ENCODE data around the gene ITIH4.

Gene ITIH4

DNA sequence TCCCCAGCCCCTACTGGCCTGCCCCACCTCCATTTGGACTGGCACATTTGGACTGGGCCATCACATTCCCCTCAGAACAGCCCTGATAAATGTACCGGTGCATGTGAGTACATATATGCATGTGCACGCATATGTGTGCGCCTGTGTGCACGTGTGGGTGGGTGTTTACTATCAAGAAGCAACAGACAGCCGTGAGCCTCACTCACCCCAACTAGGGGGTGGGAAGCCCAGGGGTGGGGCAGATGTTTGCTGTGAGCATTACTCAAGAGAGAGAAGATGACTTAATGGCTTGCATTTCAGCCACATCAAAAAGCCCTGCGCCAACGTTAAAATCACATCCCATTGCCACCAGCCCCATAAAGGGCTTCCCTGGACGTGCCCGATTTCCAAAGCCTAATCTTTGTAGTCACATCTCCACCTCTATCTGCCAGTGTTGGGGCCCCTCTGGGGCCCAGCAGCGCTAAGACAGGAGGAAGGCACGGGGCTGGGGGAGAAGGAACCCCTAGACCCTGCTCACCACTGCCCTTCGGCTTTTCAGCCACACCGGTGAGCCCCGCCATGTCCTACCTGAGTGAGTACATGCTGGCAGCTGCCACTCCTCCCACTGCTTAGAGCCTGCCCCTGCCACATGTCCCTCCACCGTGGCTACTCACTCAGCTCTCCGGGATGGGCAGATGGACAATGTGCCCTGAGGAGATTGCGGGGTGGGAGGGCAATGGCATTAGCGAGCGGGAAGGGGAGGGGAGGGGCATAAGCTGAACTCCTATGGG lies 25.0 kb downstream of the ITIH4 start:
- no peak for TF ChIP-seq EZH2phosphoT487 (IDR thresholded peaks at IDR 0.05; ENCODE audit: low read depth)
- TF ChIP-seq, protein P1, sequence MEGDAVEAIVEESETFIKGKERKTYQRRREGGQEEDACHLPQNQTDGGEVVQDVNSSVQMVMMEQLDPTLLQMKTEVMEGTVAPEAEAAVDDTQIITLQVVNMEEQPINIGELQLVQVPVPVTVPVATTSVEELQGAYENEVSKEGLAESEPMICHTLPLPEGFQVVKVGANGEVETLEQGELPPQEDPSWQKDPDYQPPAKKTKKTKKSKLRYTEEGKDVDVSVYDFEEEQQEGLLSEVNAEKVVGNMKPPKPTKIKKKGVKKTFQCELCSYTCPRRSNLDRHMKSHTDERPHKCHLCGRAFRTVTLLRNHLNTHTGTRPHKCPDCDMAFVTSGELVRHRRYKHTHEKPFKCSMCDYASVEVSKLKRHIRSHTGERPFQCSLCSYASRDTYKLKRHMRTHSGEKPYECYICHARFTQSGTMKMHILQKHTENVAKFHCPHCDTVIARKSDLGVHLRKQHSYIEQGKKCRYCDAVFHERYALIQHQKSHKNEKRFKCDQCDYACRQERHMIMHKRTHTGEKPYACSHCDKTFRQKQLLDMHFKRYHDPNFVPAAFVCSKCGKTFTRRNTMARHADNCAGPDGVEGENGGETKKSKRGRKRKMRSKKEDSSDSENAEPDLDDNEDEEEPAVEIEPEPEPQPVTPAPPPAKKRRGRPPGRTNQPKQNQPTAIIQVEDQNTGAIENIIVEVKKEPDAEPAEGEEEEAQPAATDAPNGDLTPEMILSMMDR (IDR thresholded peaks at IDR 0.05; ENCODE audit: low read depth, low read length) = no peak
- H2AFZ ChIP-seq (ENCODE audit: low read depth, low read length) = no peak overlapping the region
- H3K36me3 ChIP-seq (replicated peaks; ENCODE audit: low read depth, low read length) = no peaks in the 10 kb centered on the region
- no peaks in the 10 kb centered on the region for H3K27me3 ChIP-seq (ENCODE audit: low read depth, low read length)
- no peak overlapping the region for H3K4me2 ChIP-seq (ENCODE audit: low read length)
- H3K9me3 ChIP-seq (ENCODE audit: insufficient read depth, low read length) = no peaks in the 10 kb centered on the region
- H3K4me1 ChIP-seq (ENCODE audit: low read length) = no peaks in the 10 kb centered on the region
- no peak overlapping the region for H3K9ac ChIP-seq (ENCODE audit: low read length)
- no peak overlapping the region for H3K4me3 ChIP-seq (ENCODE audit: low read length)
- no peaks in the 10 kb centered on the region for H3K79me2 ChIP-seq (ENCODE audit: low read length)
- no peak overlapping the region for H3K27ac ChIP-seq (ENCODE audit: low read length)
- no peaks in the 10 kb centered on the region for H4K20me1 ChIP-seq (ENCODE audit: insufficient read depth, low read length)

DNA sequence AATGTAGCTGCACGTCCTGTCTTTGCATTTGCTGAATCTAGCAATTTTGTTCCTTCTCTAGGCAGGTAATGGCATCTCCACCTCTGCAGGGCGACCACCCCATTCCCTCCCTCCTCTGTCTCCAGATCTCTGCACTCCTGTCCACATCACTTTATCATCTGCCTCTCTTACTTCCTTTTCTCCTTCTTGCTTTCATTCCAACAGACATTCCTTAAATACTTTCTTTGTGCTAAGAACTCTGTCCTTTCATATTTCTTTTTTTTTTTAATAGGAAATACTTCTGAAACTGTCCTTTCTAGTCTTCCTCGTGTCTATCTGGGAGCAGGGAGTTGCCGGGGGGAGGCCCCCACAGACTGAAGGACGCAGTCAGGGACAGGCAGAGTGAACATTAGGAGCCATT lies 28.6 kb downstream of the ITIH4 start:
- H3K27ac ChIP-seq (ENCODE audit: low read length) = no peak overlapping the region
- H2AFZ ChIP-seq (ENCODE audit: low read depth, low read length) = no peak overlapping the region
- H3K36me3 ChIP-seq (replicated peaks; ENCODE audit: low read depth, low read length) = no peaks in the 10 kb centered on the region
- H3K4me3 ChIP-seq (ENCODE audit: low read length) = no peak overlapping the region
- H3K9ac ChIP-seq (ENCODE audit: low read length) = no peak overlapping the region
- H3K79me2 ChIP-seq (ENCODE audit: low read length) = no peaks in the 10 kb centered on the region
- TF ChIP-seq, protein P1 (IDR thresholded peaks at IDR 0.05; ENCODE audit: low read depth, low read length) = no peak
- no peak for TF ChIP-seq EZH2phosphoT487 (IDR thresholded peaks at IDR 0.05; ENCODE audit: low read depth)
- no peaks in the 10 kb centered on the region for H4K20me1 ChIP-seq (ENCODE audit: insufficient read depth, low read length)
- H3K4me1 ChIP-seq (ENCODE audit: low read length) = no peaks in the 10 kb centered on the region
- H3K27me3 ChIP-seq (ENCODE audit: low read depth, low read length) = no peaks in the 10 kb centered on the region
- H3K4me2 ChIP-seq (ENCODE audit: low read length) = no peak overlapping the region
- no peaks in the 10 kb centered on the region for H3K9me3 ChIP-seq (ENCODE audit: insufficient read depth, low read length)

- H3K4me1 ChIP-seq (ENCODE audit: low read length) = no peaks in the 10 kb centered on the region
Observed at GRCh38 chr3:52800079-52800478, 30.4 kb downstream of the ITIH4 start.

DNA sequence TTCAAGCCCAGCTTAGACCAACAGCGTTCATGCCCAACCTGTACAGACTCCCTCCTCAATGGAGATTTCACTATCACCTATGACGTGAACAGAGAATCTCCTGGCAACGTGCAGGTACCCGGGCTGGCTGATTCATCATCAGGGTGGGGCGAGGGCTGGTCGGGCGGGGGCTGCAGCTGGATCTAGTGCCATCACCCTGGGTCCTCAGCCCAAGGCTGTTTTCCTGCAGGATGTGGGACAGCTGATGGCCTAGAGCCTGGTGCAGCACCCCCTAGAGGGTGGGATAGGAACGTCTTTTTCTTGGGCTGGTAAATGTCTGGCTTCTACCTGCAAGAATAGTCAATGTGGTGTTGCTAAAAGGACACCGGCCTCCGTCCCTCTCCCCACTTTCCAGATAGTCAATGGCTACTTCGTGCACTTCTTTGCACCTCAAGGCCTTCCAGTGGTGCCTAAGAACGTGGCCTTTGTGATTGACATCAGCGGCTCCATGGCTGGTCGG lies 31.4 kb downstream of the ITIH4 start:
- Histone ChIP-seq H3K9me3 (ENCODE audit: insufficient read depth, low read length) (no peaks in the 10 kb centered on the region), H3K36me3 (replicated peaks; ENCODE audit: low read depth, low read length) (no peaks in the 10 kb centered on the region), H3K27ac (ENCODE audit: low read length) (no peak overlapping the region), H2AFZ (ENCODE audit: low read depth, low read length) (peak overlapping the region; percentile 23), H3K9ac (ENCODE audit: low read length) (no peak overlapping the region), H3K4me2 (ENCODE audit: low read length) (peak overlapping the region; percentile 21), H3K4me3 (ENCODE audit: low read length) (no peak overlapping the region), H4K20me1 (ENCODE audit: insufficient read depth, low read length) (no peaks in the 10 kb centered on the region), H3K79me2 (ENCODE audit: low read length) (no peaks in the 10 kb centered on the region), H3K27me3 (ENCODE audit: low read depth, low read length) (no peaks in the 10 kb centered on the region), H3K4me1 (ENCODE audit: low read length) (no peaks in the 10 kb centered on the region)
- no peak for TF ChIP-seq EZH2phosphoT487 (IDR thresholded peaks at IDR 0.05; ENCODE audit: low read depth)
- TF ChIP-seq, protein P1 (IDR thresholded peaks at IDR 0.05; ENCODE audit: low read depth, low read length) = peak; percentile 79

More at GRCh38 chr3:52800079-52800478, 30.4 kb downstream of the ITIH4 start:
- no peak overlapping the region for H3K4me3 ChIP-seq (ENCODE audit: low read length)
- H3K79me2 ChIP-seq (ENCODE audit: low read length) = no peaks in the 10 kb centered on the region
- H4K20me1 ChIP-seq (ENCODE audit: insufficient read depth, low read length) = no peaks in the 10 kb centered on the region
- H3K9ac ChIP-seq (ENCODE audit: low read length) = no peak overlapping the region
- H2AFZ ChIP-seq (ENCODE audit: low read depth, low read length) = no peak overlapping the region
- H3K27me3 ChIP-seq (ENCODE audit: low read depth, low read length) = no peaks in the 10 kb centered on the region
- no peak for TF ChIP-seq EZH2phosphoT487 (IDR thresholded peaks at IDR 0.05; ENCODE audit: low read depth)
- H3K27ac ChIP-seq (ENCODE audit: low read length) = no peak overlapping the region
- H3K36me3 ChIP-seq (replicated peaks; ENCODE audit: low read depth, low read length) = no peaks in the 10 kb centered on the region
- H3K4me2 ChIP-seq (ENCODE audit: low read length) = no peak overlapping the region
- H3K9me3 ChIP-seq (ENCODE audit: insufficient read depth, low read length) = no peaks in the 10 kb centered on the region

All from OCI-LY3 (cell line).